GM19455 (cell line): ENCODE data around the gene RIBC1.
A peak's percentile ranks its signal among the peaks of the same experiment; 100 is the strongest.
"Not testable (repeated sequence)": the region's sequence is repeated elsewhere in the genome, so short reads cannot be mapped to it uniquely, and the experiment has no call there.

Experiments used
- ATAC-seq: cut with Tn5 transposase; IDR thresholded peaks from one replicate; pipeline ENCODE4 v1.9.1; 2021; ENCODE audit not compliant: unreplicated experiment

Gene RIBC1

DNA sequence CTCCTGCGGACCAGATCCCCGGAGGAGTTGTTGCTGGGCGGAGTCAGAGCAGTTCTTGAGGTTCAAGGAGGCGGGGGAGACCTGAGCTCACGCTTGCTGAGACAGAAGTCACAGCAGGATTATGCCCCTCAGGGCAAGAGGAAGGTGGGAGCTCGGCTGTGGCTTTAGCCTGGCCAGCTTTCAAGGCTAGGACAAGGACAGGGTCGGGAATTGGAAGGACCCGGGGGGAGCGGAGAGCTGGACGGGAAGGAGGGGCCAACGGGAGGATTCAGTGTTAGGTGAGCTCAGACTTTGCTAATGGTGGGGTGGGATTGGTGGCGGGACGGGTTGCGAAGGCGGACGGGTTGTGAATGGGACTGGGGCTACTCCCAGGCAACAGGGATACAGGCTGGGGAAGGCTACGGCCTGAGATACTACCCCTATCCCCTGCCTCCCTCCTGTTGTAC is at the start of gene RIBC1:
Gene RIBC1 (plus strand): TSS at position 13 of the 446 bp plus-strand sequence. CDS start 3,404 bp downstream, outside the sequence.
- no peak for ATAC-seq

DNA sequence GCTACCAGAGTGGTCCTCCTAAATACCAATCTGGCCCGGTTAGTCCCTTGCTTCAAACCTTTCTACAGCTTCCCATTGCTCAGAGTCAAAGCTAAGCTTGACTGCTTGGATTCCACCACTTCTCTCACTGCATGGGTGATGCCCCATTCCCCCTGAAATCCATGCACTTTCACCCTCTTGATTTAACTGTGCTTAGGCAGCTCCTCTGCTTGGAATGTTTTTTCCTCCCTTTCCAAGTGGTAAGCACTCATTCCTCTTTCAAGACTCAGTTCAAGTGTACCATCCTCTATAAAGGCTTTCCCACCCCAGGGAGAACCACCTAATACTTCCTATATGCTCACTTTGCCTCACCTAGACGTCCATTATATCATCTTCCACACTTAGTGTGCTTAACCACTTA is 49.4 kb upstream of the RIBC1 start:
- no peak for ATAC-seq

DNA sequence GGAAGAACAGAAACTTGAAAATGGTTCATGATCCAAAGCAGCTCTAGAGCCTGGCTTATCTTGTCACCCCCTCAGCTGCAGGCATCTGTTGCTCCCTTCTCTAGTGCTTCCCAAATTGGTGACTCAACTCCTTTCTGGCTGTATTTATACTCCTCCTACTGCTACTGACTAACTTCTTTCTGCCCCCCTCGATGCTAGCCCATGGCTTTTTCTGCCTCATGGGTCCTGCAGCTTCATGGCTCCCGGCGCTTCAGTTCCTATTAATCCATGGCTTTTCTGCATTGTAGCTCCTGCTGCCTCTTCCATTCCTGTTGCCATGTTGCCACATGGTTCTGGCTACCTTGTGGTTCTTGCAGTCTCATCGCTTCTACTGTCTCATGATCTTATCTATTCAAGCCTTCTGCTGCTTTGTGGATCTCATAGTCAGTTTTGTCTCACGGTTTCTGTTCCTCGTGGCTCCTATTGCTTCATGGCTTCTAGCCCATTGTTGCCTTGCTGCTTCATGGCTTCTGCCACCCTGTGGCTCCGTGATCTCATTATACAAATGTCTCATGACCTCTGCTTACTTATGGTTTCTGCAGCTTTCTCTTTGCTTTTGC is 48.4 kb upstream of the RIBC1 start:
- ATAC-seq: no peak

DNA sequence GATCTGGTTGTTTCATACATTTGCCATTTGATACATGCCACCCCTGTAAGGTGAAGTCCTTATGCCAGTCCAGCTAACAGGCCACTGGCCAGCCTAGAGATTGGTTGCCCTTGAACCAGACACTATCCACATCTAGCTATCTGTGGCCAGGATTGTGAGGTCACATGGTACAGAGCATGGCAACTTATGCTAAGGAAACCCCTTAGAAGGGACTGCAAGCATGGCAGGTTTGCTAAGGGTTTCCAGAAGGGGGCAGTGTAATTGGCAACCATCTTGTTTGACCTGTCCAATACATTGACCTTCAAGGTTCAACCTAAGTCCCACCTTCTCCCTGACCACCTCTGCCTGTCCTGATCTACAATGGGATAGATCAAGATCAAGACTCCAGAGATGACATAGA is 47.8 kb upstream of the RIBC1 start:
- no peak for ATAC-seq

DNA sequence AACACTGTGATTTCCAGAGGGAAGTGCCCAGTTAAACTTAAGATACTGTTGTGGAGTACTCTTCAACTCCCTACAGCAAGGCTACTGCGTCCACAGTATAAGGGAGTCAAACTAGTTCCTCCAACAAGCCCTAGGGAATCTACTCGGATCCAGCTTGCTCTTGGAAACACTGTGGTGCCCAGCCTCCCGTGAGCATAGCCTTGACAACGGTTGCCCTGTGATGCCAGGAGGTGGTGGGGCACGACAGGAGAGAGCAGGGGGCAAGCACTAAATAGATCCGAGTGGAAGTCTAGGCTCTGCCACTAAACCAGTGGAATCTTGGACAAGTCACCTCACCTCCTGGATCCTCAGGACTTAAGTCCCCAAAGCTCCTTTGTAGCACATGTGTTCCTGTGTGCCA is 45.8 kb upstream of the RIBC1 start:
- no peak for ATAC-seq

DNA sequence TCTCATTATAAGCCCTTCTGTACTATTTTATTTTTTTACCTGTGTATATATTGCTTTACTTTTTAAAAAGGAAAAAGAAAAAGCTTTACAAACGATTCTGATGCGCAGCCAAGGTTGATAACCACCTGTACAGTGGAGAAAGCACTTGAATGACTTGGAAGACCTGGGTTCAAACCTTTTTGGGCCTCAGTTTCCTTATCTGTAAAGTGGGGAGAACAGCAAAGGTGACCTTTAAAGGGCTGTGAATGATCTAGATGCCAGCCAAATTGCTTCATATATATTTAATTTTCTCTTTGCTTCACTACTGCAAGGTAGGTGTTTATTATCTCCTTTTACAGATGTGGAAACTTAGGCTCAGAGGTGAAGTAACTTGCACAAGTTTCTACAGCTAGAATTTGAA is 45.2 kb upstream of the RIBC1 start:
- no peak for ATAC-seq

DNA sequence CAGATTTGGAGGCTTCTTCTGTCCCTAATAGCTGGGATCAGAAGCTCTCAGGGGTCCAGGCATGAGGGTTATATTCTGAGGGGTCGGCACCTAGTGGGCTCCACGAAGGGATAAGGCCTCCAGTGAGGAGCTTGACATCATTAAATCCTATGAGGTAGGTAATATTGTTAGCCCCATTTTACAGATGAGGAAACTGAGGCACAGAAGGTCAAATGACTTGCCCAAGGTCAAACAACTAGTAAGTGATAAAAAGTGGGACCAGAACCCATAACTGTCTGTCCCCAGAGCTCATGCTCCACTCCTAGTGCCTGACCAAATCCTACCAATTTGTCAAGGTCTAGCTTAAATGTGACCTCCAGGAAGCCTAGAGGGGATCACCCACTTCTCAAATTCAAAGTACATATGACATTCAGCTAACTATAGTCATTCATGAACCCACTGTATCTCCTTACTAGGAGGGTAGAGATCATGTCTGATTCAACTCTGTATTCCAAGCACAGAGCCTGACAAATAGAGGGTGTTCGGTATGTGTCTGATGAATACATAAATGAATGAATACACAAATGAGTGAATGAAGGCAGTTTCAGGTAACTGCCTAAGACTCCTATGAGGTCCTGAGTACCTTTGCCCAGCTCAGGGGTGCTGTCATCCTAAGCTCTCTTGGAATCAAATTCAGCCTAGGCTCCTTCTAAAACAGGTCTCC is 43.5 kb upstream of the RIBC1 start:
- no peak for ATAC-seq

DNA sequence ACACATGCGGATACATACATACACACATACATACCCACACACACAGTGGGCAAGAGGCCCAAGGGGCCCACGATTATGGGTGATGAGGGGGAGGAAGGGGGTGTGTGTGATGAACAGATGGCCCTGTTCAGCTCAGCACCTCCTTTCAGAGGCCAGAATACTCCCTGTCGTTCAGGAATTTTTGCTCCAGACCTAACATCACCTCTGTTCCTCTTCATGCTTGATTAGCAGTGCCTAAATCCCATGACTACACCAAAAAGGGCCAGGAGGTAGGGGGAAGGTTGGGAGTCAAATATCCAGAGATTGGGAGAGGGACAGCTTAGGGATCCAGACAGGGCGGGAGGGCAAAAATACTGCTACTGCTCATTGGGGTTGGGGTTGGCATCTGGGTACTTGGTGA is 42.9 kb upstream of the RIBC1 start:
- no peak for ATAC-seq

DNA sequence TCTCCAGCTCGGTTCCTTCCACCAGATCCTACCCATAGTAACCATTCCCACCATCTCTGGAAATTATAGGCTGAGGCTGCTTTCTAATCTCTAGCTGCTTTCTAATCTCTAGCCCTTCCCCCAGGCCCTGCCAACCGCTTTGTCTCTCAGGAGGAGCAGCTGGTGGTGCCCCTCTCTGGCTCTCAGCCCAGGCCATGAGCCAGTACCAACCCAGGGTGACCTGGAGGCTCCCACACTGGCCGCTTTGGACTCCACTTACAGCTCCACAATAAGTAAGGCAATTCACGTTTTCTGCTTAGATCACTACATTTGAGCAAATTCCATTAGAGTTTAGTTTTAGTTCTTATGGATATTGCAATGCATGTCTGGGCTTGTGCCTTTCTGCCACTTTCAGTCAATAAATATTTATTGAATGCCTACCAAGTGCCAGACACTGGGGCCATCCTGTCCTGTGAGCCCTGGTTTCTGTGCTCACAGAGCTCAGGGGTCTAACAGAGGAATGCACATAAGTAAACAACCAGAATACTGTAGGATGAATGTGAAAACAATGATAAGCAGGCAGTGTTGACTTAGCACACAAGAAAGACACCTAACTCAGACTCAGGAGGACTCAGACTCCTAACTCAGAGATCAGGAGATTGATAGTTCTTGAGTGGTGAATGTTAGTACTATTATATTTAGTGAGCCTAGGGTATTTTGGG is 39.1 kb upstream of the RIBC1 start:
- ATAC-seq: no peak

DNA sequence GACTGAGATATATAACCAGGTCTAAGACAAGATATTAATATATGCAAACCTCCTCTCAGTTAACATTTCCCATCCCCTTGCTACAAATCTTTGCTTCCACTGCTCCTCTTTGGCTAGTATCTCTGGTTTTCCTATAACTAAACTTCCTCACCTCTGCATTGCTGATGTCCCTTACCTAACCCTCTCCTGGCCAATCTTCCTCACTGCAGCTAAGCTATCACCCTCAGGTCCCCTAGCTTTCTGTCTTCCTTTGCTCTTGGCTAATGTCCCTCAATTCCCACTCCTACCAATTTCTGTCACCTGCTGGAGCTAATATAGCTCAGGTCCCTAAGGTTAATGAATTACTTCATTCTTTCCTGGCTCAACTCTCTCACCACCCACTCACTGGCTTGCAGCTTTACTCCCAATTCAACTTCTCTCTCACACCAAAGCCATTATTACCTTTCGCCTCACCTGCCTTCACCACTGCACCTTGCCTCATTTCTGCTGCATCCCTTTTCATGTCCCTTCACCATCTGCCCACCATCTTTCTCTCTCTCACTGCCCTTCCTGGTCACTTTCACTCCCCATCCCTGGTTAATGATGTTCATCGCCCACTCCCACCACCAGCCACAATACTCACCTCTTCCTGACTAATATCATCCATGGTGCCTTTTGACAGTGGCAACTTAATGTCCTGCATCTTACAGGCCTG is 26.9 kb upstream of the RIBC1 start:
- no peak for ATAC-seq

DNA sequence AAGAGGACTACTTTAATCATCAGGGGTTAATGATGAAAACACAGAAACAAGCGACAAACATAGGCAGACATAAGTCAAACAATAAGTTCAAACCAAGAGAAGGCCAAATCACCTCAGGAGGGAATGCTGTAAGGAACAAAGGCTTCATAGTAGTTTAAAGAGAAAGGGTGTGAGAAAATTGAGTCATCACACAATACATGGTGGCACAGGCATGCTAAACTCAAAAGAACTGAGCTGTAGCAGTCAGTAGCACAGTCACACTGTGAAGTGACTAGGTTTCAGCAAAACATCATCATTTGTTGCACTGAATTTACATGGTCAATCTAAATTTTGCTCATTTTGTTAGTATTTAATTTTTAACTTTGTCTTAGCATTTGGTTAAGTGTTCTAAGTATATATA is 24.5 kb upstream of the RIBC1 start:
- no peak for ATAC-seq

DNA sequence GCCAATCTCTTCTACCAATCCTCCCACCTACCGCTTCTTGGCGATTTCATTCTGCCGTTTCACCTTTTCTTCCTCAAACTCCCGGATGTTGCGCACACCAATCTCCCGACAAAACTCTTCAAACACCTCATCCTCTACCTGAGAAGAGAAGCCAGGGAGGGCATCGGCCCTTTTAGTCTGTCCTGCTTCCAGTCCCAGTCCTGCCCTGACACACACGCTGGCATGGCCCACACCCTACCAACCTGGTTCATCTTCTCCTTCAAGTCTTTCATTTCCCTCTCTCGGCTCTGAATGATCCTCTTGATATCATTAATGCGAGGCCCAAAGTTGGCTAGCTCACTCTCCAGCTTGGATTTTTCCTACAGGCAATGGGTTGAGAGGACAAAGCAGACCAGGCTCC is 19.1 kb upstream of the RIBC1 start:
- no peak for ATAC-seq

DNA sequence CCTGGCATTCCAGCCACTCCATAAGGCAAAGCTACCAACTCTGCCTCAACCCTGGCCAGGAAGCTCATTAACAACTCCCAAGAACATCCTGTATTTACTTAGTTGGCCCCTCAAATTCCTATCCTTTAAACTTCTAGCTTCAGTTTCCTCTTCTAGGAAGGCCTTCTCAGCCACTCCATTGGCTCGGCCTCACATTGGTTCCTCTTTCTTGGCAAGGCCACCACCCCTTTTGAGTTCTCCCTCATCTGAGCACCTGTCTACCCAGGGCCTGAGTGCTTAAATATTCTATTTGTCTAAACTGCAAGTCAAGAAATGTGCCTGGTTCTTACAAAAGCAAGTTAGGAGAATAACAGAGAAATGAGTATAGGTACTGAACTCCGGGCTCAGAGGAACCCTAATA is 10.2 kb upstream of the RIBC1 start:
- ATAC-seq: no peak

DNA sequence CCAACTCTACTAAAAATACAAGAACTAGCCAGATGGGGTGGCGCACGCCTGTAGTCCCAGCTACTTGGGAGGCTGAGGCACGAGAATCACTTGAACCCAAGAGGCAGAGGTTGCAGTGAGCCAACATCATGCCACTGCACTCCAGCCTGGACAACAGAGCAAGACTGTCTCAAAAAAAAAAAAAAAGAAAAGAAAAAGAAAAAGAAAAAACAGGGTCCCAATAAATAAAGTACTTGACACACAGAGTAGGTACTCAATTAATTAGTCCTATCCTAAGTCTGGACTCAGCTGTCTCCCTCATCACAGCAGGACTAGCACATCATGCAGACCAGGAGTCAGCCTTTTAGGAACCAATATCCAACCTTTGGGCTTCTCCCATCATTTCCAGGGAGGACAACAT is 2.3 kb upstream of the RIBC1 start:
- not testable (repeated sequence) for ATAC-seq

DNA sequence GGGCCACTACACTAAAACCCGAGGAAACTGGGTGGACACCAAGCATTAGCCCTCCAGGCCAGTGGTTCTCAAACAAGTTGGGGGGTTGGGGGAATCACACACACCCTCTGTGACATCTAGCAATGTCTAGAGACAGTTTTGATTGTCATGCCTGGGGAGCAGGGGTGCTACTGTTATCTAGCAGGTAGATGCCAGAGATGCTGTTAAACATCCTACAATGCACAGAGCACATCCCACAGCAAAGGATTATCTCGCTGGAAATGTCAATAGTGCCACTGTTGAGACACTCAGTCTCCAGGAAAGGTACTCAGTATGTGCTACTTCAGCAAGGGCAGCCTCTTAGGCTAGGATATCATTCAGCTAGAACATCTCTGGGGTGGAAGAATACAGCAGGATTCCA is 1.5 kb upstream of the RIBC1 start:
- no peak for ATAC-seq

DNA sequence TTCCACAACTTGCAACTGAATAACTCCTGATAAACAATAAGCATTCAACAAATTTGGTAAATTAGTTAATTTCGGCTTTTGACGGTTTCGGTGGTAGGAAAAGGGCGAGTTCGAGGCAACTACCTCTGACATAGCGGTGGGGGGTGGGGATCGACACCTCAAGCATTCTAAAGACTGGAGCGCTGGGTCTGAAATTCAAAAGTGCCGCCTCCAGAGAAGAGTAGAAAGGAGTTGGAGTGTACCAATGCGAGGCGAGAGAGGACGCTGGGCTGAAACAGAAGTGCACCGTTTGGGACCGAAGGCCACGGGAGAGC is 944 bp upstream of the RIBC1 start:
- peak; percentile 11 for ATAC-seq

DNA sequence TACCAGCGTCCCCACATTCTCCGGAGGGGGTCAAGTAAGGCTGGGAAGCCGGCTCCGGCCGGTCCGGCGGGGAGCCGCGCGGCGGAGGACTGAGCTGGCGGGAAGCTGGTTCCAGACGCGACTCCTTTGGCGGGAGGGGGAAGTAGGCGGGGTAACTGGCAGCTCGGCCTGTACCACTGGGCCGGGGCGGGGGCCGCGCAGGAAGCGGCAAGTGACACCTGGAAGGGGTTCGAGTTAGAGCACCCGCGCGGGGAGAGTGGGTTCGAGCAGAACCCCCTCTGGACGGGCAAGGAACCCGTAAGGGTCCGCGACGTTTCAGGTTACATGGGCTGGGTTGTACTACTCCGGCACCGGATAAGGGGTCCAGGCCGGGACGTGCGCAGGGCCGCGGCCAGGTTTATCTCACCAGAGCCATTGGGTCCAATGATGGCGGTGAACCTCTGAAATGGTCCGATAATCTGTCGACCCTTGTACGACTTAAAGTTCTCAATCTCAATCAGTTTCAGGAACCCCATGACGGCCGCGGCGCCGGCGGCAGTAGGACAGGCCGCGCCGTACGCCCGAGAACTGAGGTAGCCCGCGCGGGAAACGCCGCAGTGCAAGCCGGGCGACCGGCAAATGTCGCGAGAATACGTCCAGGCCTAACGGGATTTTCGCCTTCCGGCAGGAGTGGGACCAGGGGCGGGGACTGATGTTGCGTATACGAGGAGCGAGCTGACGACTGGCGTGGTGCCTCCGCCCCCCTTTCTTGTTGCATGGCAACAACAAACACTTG is 400 bp upstream of the RIBC1 start, which contains the start of gene SMC1A:
Gene SMC1A (minus strand): TSS at position 569 of the 775 bp plus-strand sequence. CDS start 54 bp downstream, at position 515.
- ATAC-seq: peak; percentile 92

DNA sequence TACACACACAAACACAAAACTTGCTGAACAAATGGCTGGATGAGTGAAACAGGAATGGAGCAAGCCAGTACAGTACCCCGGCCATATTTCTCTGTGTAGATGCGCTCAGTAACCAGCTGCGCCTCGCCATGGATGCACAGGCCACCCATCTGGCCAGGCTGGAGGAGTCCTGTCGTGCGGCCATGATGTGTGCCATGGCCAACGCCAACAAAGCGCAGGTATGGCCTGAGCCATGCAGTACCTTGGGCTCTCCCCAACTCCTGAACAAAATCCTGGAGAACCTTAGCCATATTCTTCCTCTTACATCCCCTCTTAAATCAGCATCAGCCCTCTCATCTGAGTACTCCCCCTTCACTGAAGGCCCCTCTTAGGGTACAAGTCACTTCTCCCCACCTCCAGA is 7.1 kb downstream of the RIBC1 start:
- ATAC-seq: no peak

DNA sequence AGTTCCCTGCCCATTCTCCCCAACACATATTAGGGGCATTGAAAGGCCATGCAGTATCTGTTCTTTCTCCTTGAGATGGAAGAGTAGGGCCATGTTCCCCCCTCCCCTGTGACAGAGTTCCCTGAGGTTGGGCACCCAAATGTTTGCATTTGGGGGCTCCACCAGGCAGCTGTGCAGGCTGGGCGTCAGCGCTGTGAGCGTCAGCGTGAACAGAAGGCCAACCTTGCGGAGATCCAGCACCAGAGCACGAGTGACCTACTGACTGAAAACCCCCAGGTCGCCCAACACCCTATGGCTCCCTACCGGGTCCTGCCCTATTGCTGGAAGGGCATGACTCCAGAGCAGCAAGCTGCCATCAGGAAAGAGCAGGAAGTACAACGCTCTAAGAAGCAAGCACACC is 7.6 kb downstream of the RIBC1 start:
- no peak for ATAC-seq

DNA sequence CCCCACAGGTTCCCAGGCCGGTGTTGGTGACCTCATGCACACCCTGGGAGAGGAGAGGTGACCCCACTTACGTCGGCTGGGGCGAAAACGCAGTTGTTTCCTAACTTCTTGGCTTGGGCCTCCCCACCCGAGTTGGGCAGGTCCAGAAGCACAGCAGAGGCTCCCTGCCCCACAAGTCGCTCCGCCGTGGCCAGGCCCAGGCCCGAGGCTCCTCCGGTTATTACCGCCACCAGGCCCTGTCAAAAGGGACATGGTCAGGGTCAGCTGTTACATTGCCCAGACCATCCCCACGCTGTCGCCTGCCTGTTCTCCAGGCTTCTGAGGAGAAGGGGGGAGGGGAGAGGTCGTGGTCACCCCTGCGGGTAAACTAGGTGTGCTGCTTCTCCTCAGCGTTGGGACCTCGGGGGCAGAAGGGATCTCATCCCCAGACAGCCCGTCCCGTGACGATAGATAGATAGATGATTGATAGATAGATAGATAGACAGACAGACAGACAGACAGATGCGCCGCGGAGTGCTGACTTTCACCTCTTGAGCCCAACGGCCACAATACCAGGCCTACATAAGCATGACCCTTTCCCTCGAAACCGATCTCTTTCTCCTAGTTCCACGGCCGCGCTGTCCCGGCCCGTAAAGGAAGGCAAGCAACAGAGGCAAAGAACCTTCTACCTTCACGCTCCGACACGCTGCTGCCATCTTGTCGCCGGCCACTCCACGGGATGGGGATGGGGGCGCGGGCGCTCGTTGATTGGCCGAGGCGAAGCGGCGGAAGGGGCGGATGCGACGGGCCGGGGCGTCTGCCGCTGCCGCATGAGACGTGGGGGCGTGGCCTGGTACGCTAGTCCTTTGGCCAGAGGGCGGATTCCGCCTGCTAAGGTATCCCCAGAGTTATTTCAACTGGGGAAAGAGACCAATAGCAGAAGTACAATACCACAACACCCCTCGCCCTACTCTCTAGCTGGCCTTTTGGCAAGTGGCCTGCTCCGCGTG is 11.3 kb downstream of the RIBC1 start, which contains the start of gene HSD17B10:
Gene HSD17B10 (minus strand): TSS at position 720 of the 989 bp plus-strand sequence. CDS start 25 bp downstream, at position 695.
- peak; percentile 91 for ATAC-seq
